ENCODE results near the gene ADAM10.

ADAM10 gene

GRCh38 chr15:58701376-58701775, 48.1 kb downstream of the ADAM10 start:
- DNase-seq (ENCODE audit: low spot score) = no peak
- in situ Hi-C loops (cut with MboI; ENCODE audit: low sequenced_read_pairs, unreplicated experiment) = no loop called here
- TF ChIP-seq CTCF (IDR thresholded peaks at IDR 0.05; ENCODE audit: borderline replicate concordance, control extremely low read depth, extremely low read depth, insufficient read depth, missing control alignments) = no peak

- in situ Hi-C loops (cut with MboI; ENCODE audit: low sequenced_read_pairs, unreplicated experiment) = no loop called here
- TF ChIP-seq CTCF (IDR thresholded peaks at IDR 0.05; ENCODE audit: borderline replicate concordance, control extremely low read depth, extremely low read depth, insufficient read depth, missing control alignments) = no peak
- no peak for DNase-seq (ENCODE audit: low spot score)
These were observed 49.7 kb downstream of the ADAM10 start for GRCh38 chr15:58699769-58700168.

- in situ Hi-C loops (cut with MboI; ENCODE audit: low sequenced_read_pairs, unreplicated experiment) = no loop called here
- no peak for TF ChIP-seq CTCF (IDR thresholded peaks at IDR 0.05; ENCODE audit: borderline replicate concordance, control extremely low read depth, extremely low read depth, insufficient read depth, missing control alignments)
These were observed 50.4 kb downstream of the ADAM10 start for GRCh38 chr15:58698887-58699641.

GRCh38 chr15:58697220-58697619, 52.3 kb downstream of the ADAM10 start:
- DNase-seq (ENCODE audit: low spot score) = no peak
- in situ Hi-C loops (cut with MboI; ENCODE audit: low sequenced_read_pairs, unreplicated experiment) = no loop called here
- no peak for TF ChIP-seq CTCF (IDR thresholded peaks at IDR 0.05; ENCODE audit: borderline replicate concordance, control extremely low read depth, extremely low read depth, insufficient read depth, missing control alignments)

More at GRCh38 chr15:58698887-58699641, 50.4 kb downstream of the ADAM10 start:
- no peak for DNase-seq (ENCODE audit: low spot score)

GRCh38 chr15:58696738-58697137, 52.8 kb downstream of the ADAM10 start:
- DNase-seq (ENCODE audit: low spot score) = no peak
- in situ Hi-C loops (cut with MboI; ENCODE audit: low sequenced_read_pairs, unreplicated experiment) = no loop called here
- TF ChIP-seq CTCF (IDR thresholded peaks at IDR 0.05; ENCODE audit: borderline replicate concordance, control extremely low read depth, extremely low read depth, insufficient read depth, missing control alignments) = no peak

GRCh38 chr15:58694641-58695398, 54.7 kb downstream of the ADAM10 start:
- in situ Hi-C loops (cut with MboI; ENCODE audit: low sequenced_read_pairs, unreplicated experiment) = no loop called here
- TF ChIP-seq CTCF (IDR thresholded peaks at IDR 0.05; ENCODE audit: borderline replicate concordance, control extremely low read depth, extremely low read depth, insufficient read depth, missing control alignments) = no peak
- DNase-seq (ENCODE audit: low spot score) = no peak

All from GM13976 (cell line).